ENCODE measurements around the gene FRZB. TPM values are rescaled to one million over a fixed set of nuclear protein-coding genes. Genes with fewer than 3 reads are reported as not detected.
A peak's percentile ranks its signal among the peaks of the same experiment; 100 is the strongest.
"Not testable (repeated sequence)": the region's sequence is repeated elsewhere in the genome, so short reads cannot be mapped to it uniquely, and the experiment has no call there.

Gene FRZB
- total RNA-seq, 1 experiment from 2014 or later = 1.8 TPM

GRCh38 chr2:182893666-182894065 lies 27.2 kb upstream of the FRZB start:
- Histone ChIP-seq H3K27ac (ENCODE audit: low read depth, low read length, poor library complexity, severe bottlenecking) (no peak overlapping the region), H3K27me3 (replicated peaks; ENCODE audit: insufficient read depth, low read depth, low read length, poor library complexity) (no peaks in the 10 kb centered on the region), H3K9me3 (ENCODE audit: low read depth, low read length, poor library complexity, severe bottlenecking) (no peaks in the 10 kb centered on the region), H3K36me3 (ENCODE audit: insufficient read depth, low read length, poor library complexity, severe bottlenecking) (no peaks in the 10 kb centered on the region), H3K4me3 (ENCODE audit: low read depth, low read length, poor library complexity, severe bottlenecking) (no peak overlapping the region), H3K4me1 (ENCODE audit: insufficient read depth, low read length, poor library complexity, severe bottlenecking) (peaks cover 22% of the 10 kb centered on the region)
- TF ChIP-seq CTCF (conservative IDR thresholded peaks at IDR 0.05; ENCODE audit: low read depth, low read length) (no peak), EZH2 (IDR thresholded peaks at IDR 0.05; ENCODE audit: borderline replicate concordance, low read depth, low read length, poor library complexity, severe bottlenecking) (no peak)
- POLR2A ChIA-PET (ENCODE audit: low non-redundant PET) = no interaction called here
- BruUV-seq (replicated peaks) = no TSS peak
- intact Hi-C loops (cut with micrococcal nuclease; ENCODE audit: unreplicated experiment) = no loop called here
- DNase-seq (ENCODE audit: low spot score) = no peak
- CTCF ChIA-PET = no interaction called here

- peaks cover 22% of the 10 kb centered on the region for H3K4me1 ChIP-seq (ENCODE audit: insufficient read depth, low read length, poor library complexity, severe bottlenecking)
- intact Hi-C loops (cut with micrococcal nuclease; ENCODE audit: unreplicated experiment); H3K27me3 ChIP-seq (replicated peaks; ENCODE audit: insufficient read depth, low read depth, low read length, poor library complexity); H3K4me3 ChIP-seq (ENCODE audit: low read depth, low read length, poor library complexity, severe bottlenecking); BruUV-seq (replicated peaks); H3K36me3 ChIP-seq (ENCODE audit: insufficient read depth, low read length, poor library complexity, severe bottlenecking); H3K27ac ChIP-seq (ENCODE audit: low read depth, low read length, poor library complexity, severe bottlenecking); CTCF ChIA-PET; DNase-seq (ENCODE audit: low spot score); H3K9me3 ChIP-seq (ENCODE audit: low read depth, low read length, poor library complexity, severe bottlenecking): not testable (repeated sequence)
- POLR2A ChIA-PET (ENCODE audit: low non-redundant PET) = interaction anchor here (0.6 kb wide), 1 partner anchor 11 kb away, joined by 4 read pairs; no protein-coding TSS in a partner anchor
Observed at GRCh38 chr2:182893035-182893434, 26.6 kb upstream of the FRZB start.

GRCh38 chr2:182891611-182892010 lies 25.2 kb upstream of the FRZB start:
- intact Hi-C loops (cut with micrococcal nuclease; ENCODE audit: unreplicated experiment) = no loop called here
- Histone ChIP-seq H3K4me1 (ENCODE audit: insufficient read depth, low read length, poor library complexity, severe bottlenecking) (peaks cover 22% of the 10 kb centered on the region), H3K4me3 (ENCODE audit: low read depth, low read length, poor library complexity, severe bottlenecking) (no peak overlapping the region), H3K27ac (ENCODE audit: low read depth, low read length, poor library complexity, severe bottlenecking) (peak overlapping the region; percentile 23), H3K9me3 (ENCODE audit: low read depth, low read length, poor library complexity, severe bottlenecking) (no peaks in the 10 kb centered on the region), H3K36me3 (ENCODE audit: insufficient read depth, low read length, poor library complexity, severe bottlenecking) (no peaks in the 10 kb centered on the region), H3K27me3 (replicated peaks; ENCODE audit: insufficient read depth, low read depth, low read length, poor library complexity) (no peaks in the 10 kb centered on the region)
- ChIA-PET POLR2A (ENCODE audit: low non-redundant PET) (no interaction called here), CTCF (no interaction called here)
- TF ChIP-seq CTCF (conservative IDR thresholded peaks at IDR 0.05; ENCODE audit: low read depth, low read length) (no peak), EZH2 (IDR thresholded peaks at IDR 0.05; ENCODE audit: borderline replicate concordance, low read depth, low read length, poor library complexity, severe bottlenecking) (no peak)
- no TSS peak for BruUV-seq (replicated peaks)
- no peak for DNase-seq (ENCODE audit: low spot score)

GRCh38 chr2:182890773-182891378 lies 24.4 kb upstream of the FRZB start:
- TF ChIP-seq EZH2 (IDR thresholded peaks at IDR 0.05; ENCODE audit: borderline replicate concordance, low read depth, low read length, poor library complexity, severe bottlenecking) (no peak), CTCF (conservative IDR thresholded peaks at IDR 0.05; ENCODE audit: low read depth, low read length) (no peak)
- Histone ChIP-seq H3K4me1 (ENCODE audit: insufficient read depth, low read length, poor library complexity, severe bottlenecking) (peaks cover 22% of the 10 kb centered on the region), H3K9me3 (ENCODE audit: low read depth, low read length, poor library complexity, severe bottlenecking) (no peaks in the 10 kb centered on the region), H3K4me3 (ENCODE audit: low read depth, low read length, poor library complexity, severe bottlenecking) (no peak overlapping the region), H3K27me3 (replicated peaks; ENCODE audit: insufficient read depth, low read depth, low read length, poor library complexity) (no peaks in the 10 kb centered on the region), H3K27ac (ENCODE audit: low read depth, low read length, poor library complexity, severe bottlenecking) (no peak overlapping the region), H3K36me3 (ENCODE audit: insufficient read depth, low read length, poor library complexity, severe bottlenecking) (no peaks in the 10 kb centered on the region)
- ChIA-PET POLR2A (ENCODE audit: low non-redundant PET) (no interaction called here), CTCF (no interaction called here)
- no TSS peak for BruUV-seq (replicated peaks)
- DNase-seq (ENCODE audit: low spot score) = no peak
- intact Hi-C loops (cut with micrococcal nuclease; ENCODE audit: unreplicated experiment) = no loop called here
